Measurements from ENCODE around the gene TGM6. TPM values are rescaled to one million over a fixed set of nuclear protein-coding genes. Genes with fewer than 3 reads are reported as not detected.

Gene TGM6
- polyA plus RNA-seq, 1 donor (not counting 4 experiments of a cell fraction or from before 2014, with no cell fraction given) = not detected

DNA sequence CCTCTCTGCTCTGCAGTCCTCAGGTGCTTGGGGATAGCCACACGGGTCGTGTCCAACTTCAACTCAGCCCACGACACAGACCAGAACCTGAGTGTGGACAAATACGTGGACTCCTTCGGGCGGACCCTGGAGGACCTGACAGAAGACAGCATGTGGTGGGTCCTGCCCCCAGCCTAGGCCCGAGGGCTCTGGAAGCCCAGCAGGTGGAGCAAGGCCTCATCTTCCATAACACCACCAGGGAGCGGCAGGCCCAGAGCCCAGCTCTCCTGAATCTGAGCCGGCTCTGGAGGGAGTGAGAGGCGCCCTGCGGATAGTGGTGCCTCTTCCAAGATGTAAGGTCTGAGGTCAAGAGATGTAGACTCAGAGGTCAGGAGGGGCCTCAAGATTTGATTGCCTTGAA is 19.6 kb downstream of the TGM6 start:
- Histone ChIP-seq H3K27ac (ENCODE audit: control insufficient read depth, insufficient read depth, low read length) (no peak overlapping the region), H3K4me3 (ENCODE audit: control insufficient read depth in 2 of 3, extremely low read depth in 1 of 3, insufficient read depth in 2 of 3, low read depth in 1 of 3, low read length in 3 of 3) (no peak overlapping the region), H3K9ac (ENCODE audit: control insufficient read depth, extremely low read depth, insufficient read depth, low read length) (no peak overlapping the region), H3K9me1 (ENCODE audit: control insufficient read depth, extremely low read depth, insufficient read depth, low read length) (no peaks in the 10 kb centered on the region), H3K79me2 (ENCODE audit: control insufficient read depth, insufficient read depth, low read length) (no peaks in the 10 kb centered on the region), H4K20me1 (ENCODE audit: control insufficient read depth, extremely low read depth, insufficient read depth, low read length) (no peaks in the 10 kb centered on the region), H2AFZ (ENCODE audit: control insufficient read depth, low read length) (no peak overlapping the region), H3K4me2 (ENCODE audit: control insufficient read depth, extremely low read depth, insufficient read depth, low read depth, low read length) (no peak overlapping the region), H3K4me1 (ENCODE audit: control insufficient read depth, extremely low read depth, insufficient read depth, low read length) (no peaks in the 10 kb centered on the region), H3K9me3 (ENCODE audit: control insufficient read depth, low read depth, low read length) (peaks cover 5% of the 10 kb centered on the region), H3K27me3 (ENCODE audit: control insufficient read depth, extremely low read depth, insufficient read depth, low read length) (no peaks in the 10 kb centered on the region), H3K36me3 (ENCODE audit: control insufficient read depth in 2 of 2, extremely low read depth in 1 of 2, insufficient read depth in 2 of 2, low read length in 2 of 2) (no peaks in the 10 kb centered on the region)
- DNase-seq (ENCODE audit: low read depth, low spot score) (no peak), FAIRE-seq (no peak)
- TF ChIP-seq EZH2 (IDR thresholded peaks at IDR 0.05; ENCODE audit: low read length) = no peak
- TF ChIP-seq, protein P1, sequence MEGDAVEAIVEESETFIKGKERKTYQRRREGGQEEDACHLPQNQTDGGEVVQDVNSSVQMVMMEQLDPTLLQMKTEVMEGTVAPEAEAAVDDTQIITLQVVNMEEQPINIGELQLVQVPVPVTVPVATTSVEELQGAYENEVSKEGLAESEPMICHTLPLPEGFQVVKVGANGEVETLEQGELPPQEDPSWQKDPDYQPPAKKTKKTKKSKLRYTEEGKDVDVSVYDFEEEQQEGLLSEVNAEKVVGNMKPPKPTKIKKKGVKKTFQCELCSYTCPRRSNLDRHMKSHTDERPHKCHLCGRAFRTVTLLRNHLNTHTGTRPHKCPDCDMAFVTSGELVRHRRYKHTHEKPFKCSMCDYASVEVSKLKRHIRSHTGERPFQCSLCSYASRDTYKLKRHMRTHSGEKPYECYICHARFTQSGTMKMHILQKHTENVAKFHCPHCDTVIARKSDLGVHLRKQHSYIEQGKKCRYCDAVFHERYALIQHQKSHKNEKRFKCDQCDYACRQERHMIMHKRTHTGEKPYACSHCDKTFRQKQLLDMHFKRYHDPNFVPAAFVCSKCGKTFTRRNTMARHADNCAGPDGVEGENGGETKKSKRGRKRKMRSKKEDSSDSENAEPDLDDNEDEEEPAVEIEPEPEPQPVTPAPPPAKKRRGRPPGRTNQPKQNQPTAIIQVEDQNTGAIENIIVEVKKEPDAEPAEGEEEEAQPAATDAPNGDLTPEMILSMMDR (optimal IDR thresholded peaks at IDR 0.05 in 1 of 3, IDR thresholded peaks at IDR 0.05 in 1 of 3, conservative IDR thresholded peaks at IDR 0.05 in 1 of 3; ENCODE audit: extremely low read depth in 1 of 3, insufficient read depth in 2 of 3, low read length in 3 of 3) = no peak
- dilution Hi-C loops (cut with MboI; ENCODE audit: extremely low pct_ligation_motif_present, low sequenced_read_pairs) = no loop called here

DNA sequence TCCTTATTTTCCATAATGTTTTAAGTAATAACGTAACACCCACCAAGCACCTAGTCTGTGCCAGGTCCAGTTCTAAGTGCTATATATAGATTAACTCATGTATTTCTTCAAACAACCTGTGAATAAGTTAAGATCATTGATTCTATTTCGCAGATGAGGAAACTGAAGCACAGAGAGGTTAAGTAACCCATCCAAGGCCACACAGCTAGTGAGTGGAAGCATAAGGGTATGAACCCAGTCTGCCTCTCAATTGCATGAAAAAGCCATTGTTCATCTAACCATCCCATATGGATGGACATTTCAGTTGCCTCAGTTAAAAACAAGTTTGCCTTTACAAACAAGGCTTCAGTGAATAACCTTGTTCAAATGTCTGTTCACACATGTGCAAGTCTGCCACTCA is 20.8 kb downstream of the TGM6 start:
- Histone ChIP-seq H4K20me1 (ENCODE audit: control insufficient read depth, extremely low read depth, insufficient read depth, low read length) (no peaks in the 10 kb centered on the region), H3K27me3 (ENCODE audit: control insufficient read depth, extremely low read depth, insufficient read depth, low read length) (no peaks in the 10 kb centered on the region), H3K36me3 (ENCODE audit: control insufficient read depth in 2 of 2, extremely low read depth in 1 of 2, insufficient read depth in 2 of 2, low read length in 2 of 2) (no peaks in the 10 kb centered on the region), H3K79me2 (ENCODE audit: control insufficient read depth, insufficient read depth, low read length) (no peaks in the 10 kb centered on the region), H3K9ac (ENCODE audit: control insufficient read depth, extremely low read depth, insufficient read depth, low read length) (no peak overlapping the region), H3K9me1 (ENCODE audit: control insufficient read depth, extremely low read depth, insufficient read depth, low read length) (no peaks in the 10 kb centered on the region), H2AFZ (ENCODE audit: control insufficient read depth, low read length) (no peak overlapping the region), H3K27ac (ENCODE audit: control insufficient read depth, insufficient read depth, low read length) (no peak overlapping the region), H3K9me3 (ENCODE audit: control insufficient read depth, low read depth, low read length) (peaks cover 5% of the 10 kb centered on the region), H3K4me2 (ENCODE audit: control insufficient read depth, extremely low read depth, insufficient read depth, low read depth, low read length) (no peak overlapping the region), H3K4me1 (ENCODE audit: control insufficient read depth, extremely low read depth, insufficient read depth, low read length) (no peaks in the 10 kb centered on the region), H3K4me3 (ENCODE audit: control insufficient read depth in 2 of 3, extremely low read depth in 1 of 3, insufficient read depth in 2 of 3, low read depth in 1 of 3, low read length in 3 of 3) (no peak overlapping the region)
- no peak for TF ChIP-seq EZH2 (IDR thresholded peaks at IDR 0.05; ENCODE audit: low read length)
- TF ChIP-seq, protein P1 (optimal IDR thresholded peaks at IDR 0.05 in 1 of 3, IDR thresholded peaks at IDR 0.05 in 1 of 3, conservative IDR thresholded peaks at IDR 0.05 in 1 of 3; ENCODE audit: extremely low read depth in 1 of 3, insufficient read depth in 2 of 3, low read length in 3 of 3) = no peak
- no peak for DNase-seq (ENCODE audit: low read depth, low spot score)
- FAIRE-seq = no peak
- dilution Hi-C loops (cut with MboI; ENCODE audit: extremely low pct_ligation_motif_present, low sequenced_read_pairs) = no loop called here

All from keratinocyte (primary cell).